ENCODE measurements around the gene SHOX.
"Not testable (repeated sequence)": the region's sequence is repeated elsewhere in the genome, so short reads cannot be mapped to it uniquely, and the experiment has no call there.

The SHOX gene

DNA sequence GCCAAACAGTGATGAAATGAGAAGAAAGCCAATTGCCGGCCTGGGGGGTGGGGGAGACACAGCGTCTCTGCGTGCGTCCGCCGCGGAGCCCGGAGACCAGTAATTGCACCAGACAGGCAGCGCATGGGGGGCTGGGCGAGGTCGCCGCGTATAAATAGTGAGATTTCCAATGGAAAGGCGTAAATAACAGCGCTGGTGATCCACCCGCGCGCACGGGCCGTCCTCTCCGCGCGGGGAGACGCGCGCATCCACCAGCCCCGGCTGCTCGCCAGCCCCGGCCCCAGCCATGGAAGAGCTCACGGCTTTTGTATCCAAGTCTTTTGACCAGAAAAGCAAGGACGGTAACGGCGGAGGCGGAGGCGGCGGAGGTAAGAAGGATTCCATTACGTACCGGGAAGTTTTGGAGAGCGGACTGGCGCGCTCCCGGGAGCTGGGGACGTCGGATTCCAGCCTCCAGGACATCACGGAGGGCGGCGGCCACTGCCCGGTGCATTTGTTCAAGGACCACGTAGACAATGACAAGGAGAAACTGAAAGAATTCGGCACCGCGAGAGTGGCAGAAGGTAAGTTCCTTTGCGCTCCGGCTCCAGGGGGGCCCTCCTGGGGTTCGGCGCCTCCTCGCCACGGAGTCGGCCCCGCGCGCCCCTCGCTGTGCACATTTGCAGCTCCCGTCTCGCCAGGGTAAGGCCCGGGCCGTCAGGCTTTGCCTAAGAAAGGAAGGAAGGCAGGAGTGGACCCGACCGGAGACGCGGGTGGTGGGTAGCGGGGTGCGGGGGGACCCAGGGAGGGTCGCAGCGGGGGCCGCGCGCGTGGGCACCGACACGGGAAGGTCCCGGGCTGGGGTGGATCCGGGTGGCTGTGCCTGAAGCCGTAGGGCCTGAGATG is at the start of gene SHOX:
Gene SHOX, plus strand, starts transcription at position 180 of the 885 bp plus-strand sequence. Its CDS starts 107 bp downstream, at position 287.
- DNase-seq (no peak), ATAC-seq (no peak)

DNA sequence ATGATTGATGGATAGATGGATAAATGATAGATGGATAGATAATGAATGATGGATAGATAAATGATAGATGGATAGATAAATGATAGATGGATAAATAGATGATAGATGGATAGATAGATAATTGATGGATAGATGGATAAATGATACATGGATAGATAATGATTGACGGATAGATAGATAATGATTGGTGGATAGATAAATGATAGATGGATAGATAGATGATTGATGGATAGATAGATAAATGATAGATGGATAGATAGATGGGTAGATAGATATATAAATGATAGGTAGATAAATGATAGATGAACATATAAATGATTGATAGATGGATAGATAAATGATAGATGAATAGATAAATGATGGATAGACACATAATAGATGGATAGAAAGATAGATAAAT is 49.5 kb upstream of the SHOX start:
- no peak for ATAC-seq
- no peak for DNase-seq

DNA sequence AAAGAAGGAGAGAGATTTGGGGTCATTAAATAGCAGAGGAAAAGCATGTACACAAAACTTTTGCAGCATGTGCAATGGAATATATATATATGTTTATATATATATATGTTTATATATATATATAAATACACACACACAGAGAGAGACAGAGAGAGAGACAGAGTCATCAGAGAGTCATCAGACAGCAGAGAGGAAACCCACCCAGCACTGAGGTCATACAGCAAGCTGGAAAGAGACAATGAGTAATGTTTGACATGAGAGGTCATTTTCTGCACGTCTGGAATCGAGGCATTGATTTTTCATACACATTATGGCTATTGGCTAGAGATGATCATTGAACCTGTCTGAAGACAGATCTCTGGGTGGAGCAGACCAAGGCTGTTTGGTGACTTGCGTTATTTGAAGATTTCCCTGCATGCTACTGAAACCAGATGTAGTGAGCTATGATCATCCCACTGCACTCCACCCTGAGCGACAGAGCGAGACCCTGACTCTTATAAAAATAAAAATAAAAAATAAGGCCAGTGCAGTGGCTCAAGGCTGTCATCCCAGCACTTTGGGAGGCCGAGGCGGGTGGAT is 48.8 kb upstream of the SHOX start:
- ATAC-seq = no peak

DNA sequence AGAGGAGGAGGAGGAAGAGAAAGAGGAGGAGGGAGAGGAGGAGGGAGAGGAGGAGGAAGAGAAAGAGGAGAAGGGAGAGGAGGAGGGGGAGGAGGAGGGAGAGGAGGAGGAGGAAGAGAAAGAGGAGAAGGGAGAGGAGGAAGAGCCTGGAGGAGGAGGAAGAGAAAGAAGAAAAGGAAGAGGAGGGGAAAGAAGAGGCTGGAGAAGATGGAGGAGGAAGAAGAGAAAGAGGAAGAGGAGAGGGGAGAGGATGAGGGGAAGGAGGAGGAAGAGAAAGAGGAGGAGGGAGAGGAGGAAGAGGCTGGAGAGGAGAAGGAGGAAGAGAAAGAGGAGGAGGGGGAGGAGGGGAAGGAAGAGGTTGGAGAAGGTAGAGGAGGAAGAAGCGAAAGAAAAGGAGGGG is 46.0 kb upstream of the SHOX start:
- no peak for DNase-seq
- ATAC-seq = no peak

More for the DNA sequence above, 48.8 kb upstream of the SHOX start:
- DNase-seq = no peak

DNA sequence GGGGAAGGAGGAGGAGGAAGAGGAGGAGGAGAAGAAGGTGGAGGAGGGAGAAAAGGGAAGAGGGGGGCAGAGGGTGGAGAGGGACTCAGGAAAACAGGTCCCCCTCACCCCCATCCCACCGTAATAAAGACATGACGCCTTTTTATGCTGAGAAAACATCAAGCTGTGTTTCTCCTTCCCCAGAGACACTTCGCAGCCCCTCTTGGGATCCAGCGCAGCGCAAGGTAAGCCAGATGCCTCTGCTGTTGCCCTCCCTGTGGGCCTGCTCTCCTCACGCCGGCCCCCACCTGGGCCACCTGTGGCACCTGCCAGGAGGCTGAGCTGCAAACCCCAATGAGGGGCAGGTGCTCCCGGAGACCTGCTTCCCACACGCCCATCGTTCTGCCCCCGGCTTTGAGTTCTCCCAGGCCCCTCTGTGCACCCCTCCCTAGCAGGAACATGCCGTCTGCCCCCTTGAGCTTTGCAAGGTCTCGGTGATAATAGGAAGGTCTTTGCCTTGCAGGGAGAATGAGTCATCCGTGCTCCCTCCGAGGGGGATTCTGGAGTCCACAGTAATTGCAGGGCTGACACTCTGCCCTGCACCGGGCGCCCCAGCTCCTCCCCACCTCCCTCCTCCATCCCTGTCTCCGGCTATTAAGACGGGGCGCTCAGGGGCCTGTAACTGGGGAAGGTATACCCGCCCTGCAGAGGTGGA is 45.3 kb upstream of the SHOX start:
- DNase-seq (no peak), ATAC-seq (no peak)

DNA sequence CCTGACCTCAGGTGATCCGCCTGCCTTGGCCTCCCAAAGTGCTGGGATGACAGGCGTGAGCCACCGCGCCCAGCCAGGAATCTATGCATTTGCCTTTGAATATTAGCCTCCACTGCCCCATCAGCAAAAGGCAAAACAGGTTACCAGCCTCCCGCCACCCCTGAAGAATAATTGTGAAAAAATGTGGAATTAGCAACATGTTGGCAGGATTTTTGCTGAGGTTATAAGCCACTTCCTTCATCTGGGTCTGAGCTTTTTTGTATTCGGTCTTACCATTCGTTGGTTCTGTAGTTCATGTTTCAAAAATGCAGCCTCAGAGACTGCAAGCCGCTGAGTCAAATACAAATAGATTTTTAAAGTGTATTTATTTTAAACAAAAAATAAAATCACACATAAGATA is 44.2 kb upstream of the SHOX start:
- ATAC-seq = no peak
- no peak for DNase-seq

DNA sequence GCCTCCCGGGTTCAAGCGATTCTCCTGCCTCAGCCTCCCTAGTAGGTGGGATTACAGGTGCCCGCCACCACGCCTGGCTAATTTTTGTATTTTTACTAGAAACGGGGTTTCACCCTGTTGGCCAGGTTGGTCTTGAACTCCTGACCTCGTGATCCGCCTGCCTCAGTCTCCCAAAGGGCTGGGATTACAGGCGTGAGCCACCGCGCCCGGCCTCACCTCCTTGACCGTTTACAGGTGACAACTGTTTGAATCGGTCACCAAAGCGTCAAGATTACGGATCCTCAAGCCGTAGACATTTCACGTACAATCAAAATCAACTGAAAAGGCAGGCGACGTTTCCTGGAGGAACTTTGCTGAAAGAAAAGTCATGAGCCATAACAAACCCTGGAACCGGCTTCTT is 41.3 kb upstream of the SHOX start:
- ATAC-seq, DNase-seq: not testable (repeated sequence)

DNA sequence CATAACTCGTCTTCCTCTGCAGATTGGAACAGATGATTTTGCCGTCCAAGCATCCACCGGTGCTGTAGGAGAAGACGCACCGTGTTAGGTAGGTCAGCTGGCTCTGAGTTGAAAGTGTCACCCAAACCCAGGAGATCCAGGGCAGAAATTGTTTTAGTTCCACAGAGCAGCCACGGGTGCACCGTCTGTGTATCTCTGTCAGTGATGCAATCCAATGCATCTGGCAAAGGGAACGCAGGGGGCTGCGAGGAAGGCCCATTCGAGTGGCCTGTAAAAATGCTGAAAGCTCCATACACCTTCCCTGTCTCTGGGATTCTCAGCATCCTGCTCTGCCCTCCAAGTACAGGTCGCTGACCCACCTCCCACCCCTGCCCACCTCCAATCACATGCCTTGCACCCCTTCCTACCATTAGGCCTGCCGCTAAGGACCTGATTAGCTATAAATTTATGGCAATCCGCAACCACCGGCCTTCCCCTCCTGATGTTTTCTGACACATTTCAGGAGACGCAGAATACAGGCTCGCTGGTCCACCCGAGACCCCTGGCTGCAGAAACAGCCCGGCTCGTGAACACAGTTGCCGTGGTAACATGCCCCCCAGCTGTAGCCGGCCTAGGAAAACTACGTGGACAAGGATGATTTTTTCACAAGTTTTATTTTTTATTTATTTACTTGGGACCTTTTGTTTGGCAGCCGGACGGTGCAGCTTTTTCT is 39.7 kb upstream of the SHOX start:
- DNase-seq (no peak), ATAC-seq (no peak)

DNA sequence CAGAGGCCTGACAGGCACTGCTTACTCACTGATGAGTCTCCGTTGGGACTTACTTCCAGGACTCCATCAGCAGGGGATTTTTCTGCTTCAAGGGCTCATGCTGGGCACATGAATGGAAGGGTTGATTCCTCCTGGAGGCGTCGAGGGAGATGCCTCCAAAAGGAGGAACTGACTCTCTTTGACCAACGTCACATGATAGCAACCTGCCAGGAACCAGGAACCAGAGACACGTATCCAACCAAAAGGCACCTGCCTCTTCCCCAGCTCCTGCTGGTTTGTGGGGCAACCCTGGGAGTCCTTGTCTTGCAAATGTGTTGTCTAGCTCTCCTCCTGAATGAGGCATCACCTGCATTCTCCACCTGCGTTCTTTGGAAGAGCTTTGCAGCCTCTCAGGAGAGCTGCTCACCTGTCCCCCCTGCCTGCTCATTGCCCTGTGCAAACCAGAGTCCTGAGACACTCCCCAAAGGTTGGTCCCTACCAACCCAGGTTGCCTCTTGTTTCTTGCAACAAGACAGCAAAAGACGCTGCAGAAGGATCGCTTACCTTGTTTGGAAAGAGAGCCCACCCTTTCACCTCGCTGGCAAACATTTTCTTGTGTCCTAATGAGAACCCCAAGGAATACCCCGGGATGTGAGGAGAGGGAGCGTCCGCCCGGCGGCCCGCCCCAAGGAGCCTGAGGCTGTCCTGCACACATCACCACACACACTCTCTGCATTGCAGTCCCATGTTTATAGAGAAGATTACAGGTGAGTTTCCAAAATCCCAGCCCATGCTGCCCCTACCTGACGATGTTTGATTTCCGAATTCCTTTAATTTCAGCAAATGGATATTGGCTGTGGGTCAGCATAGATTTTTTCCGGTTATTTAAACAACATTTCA is 30.5 kb upstream of the SHOX start:
- ATAC-seq = no peak
- DNase-seq = no peak

DNA sequence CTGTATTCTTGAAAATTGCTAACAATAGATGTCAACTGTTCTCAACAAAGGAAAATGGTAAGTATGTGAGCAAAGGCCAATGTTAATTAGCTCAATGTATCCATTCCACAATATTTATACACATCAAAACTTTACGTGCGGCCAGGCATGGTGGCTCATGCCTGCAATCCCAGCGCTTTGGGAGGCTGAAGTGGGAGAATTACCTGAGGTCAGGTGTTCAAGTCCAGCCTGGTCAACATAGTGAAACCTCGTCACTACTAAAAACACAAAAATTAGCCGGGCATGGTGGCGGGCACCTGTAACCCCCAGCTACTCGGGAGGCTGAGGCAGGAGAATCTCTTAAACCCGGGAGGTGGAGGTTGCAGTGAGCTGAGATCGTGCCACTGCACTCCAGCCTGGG is 27.6 kb upstream of the SHOX start:
- not testable (repeated sequence) for DNase-seq, ATAC-seq

DNA sequence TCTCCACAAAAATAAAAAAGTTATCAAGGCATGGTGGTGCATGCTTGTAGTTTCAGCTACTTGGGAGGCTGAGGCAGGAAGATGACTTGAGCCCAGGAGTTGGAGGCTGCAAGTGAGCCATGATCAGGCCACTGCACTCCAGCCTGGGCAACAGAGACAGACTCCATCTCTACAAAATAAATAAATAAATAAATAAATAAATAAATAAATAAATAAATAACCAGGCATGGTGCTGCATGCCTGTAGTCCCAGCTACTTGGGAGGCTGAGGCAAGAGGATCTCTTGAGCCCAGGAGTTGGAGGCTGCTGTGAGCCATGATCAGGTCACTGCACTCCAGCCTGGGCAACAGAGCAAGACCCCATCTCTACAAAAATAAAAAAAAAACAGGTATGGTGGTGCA is 26.0 kb upstream of the SHOX start:
- not testable (repeated sequence) for DNase-seq, ATAC-seq

DNA sequence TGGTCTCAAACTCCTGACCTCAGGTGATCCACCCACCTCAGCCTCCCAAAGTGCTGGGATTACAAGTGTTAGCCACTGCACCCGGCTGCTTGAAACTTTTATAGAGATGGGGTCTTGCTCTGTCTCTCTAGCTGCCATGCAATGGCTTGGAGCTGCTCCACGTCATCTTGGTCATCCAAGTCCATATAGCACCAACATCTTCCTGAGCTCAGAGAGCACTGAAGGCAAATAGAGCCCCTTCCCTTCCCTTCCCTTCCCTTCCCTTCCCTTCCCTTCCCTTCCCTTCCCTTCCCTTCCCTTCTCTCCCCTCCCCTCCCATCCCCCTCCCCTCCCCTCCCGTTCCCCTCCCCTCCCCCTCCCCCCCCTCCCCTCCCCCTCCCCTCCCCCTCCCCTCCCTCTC is 22.5 kb upstream of the SHOX start:
- DNase-seq, ATAC-seq: not testable (repeated sequence)

DNA sequence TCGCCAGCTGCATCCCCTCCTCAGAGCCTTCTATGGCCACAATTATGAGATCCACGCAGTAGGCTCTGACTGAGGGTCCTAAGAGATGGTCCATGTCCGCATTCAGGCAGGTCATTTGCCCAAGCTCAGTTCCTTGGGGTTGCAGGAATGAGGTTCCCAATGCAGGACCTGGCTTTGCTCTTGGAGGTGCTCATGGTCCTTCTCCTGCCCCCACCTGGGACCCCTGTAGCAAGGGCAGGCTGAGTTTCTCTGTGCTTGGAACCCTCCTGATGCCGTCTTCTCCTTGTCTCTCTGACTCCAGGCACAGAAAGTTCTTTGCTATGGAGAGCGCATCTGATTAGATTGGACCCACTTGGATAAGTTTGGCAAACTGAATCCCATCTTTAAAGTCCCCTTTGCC is 16.5 kb upstream of the SHOX start:
- ATAC-seq (no peak), DNase-seq (no peak)

DNA sequence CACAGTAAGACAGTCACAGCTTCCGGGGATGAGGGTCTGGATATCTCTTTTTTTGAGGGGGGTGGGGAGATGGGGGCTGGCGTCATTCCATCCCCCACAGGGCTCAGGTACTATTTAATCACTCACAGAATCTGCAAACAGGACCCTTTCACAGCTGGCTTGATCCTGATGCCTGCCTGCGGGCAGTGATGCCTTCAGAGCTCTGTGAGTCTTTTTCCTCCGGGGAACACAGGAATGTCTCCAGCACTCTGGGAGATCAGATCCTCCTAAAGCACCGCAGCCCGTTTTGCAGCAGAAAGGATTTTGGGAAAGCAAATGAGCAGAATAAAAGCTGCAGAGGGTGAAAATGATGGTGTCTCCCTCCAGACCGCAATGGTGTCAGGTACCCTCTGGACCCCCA is 13.2 kb upstream of the SHOX start:
- no peak for ATAC-seq

DNA sequence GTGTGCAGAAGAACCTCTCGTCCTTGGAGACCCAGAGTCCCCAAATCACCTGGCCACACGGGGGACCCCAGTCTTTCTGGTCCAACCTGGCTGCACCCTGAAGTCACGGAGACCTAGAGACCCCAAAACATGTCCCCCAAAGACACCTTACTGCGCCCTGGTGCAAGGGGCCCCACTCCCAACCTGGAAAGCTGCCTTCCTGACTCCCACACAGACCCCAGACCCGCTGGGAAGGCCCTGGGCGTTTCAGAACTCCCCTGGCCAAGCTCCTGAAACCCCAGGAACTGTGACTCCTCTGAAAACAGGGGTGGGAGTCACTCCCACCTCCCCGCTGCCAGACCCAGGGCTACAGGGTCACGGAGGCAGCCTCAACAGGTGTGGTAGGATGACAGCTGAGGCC is 12.7 kb upstream of the SHOX start:
- ATAC-seq (no peak), DNase-seq (no peak)

More for the DNA sequence above, 13.2 kb upstream of the SHOX start:
- no peak for DNase-seq

DNA sequence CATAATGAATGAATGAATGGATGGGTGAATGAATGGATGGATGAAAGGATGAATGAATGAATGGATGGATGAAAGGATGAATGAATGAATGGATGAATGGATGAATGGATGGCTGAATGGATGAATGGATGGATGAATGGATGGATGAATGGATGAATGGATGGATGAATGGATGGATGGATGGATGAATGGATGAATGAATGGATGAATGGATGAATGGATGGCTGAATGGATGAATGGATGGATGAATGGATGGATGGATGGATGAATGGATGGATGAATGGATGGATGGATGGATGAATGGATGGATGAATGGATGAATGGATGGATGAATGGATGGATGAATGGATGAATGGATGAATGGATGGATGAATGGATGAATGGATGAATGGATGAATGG is 12.3 kb upstream of the SHOX start:
- not testable (repeated sequence) for ATAC-seq, DNase-seq

DNA sequence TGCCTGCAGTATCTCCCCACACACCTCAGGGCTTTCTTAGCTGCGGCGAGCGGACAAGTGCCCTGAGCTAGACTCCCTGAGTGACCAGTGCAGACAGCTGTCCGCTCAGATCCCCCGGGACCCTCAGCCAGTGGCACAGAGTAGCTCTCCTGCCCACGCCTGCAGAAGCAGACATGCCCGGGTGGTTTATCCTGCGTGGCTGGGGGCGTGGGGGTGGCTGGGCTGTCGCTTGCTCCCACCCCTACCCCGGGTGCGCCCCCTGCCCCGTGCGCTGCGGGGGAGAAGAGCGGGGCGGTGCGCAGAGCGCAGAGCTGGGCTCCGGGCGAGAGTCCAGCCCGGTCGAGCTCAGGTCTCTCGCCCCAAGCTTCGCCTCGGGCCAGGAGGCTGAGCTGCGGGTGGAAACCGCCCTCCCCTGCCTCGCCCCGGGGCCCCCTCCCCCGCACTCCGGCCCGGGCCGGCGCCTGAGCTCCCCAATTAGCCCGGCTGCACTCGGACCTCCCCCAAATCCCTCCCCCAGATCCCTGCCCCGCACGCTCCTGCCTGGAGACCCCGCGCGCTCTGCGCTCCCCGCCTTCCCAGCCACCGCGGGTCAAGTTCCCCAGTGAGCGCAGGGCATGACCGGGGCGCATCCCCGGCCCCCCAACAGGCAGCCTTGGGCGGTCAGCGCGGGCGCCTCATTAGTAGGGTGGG is 11.7 kb upstream of the SHOX start:
- no peak for ATAC-seq
- no peak for DNase-seq

DNA sequence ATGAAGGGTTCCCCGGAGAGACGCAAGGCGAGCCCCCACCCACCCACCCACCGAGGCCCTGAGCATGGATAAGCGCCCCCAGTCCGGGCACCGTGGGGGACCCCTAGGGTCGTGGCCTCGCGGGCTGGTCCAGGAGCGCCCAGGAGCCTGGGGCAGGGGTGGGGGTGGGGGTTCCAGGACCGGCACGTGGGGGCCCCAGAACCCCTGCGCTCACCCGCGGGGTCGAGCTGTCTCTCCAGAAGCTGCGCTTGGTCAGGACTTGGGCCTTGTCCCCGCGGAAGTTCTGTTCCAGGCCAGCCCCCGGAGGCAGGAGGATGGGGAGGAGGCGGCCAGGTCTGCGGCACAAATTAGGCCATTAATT is 11.2 kb upstream of the SHOX start:
- no peak for DNase-seq
- ATAC-seq = no peak

DNA sequence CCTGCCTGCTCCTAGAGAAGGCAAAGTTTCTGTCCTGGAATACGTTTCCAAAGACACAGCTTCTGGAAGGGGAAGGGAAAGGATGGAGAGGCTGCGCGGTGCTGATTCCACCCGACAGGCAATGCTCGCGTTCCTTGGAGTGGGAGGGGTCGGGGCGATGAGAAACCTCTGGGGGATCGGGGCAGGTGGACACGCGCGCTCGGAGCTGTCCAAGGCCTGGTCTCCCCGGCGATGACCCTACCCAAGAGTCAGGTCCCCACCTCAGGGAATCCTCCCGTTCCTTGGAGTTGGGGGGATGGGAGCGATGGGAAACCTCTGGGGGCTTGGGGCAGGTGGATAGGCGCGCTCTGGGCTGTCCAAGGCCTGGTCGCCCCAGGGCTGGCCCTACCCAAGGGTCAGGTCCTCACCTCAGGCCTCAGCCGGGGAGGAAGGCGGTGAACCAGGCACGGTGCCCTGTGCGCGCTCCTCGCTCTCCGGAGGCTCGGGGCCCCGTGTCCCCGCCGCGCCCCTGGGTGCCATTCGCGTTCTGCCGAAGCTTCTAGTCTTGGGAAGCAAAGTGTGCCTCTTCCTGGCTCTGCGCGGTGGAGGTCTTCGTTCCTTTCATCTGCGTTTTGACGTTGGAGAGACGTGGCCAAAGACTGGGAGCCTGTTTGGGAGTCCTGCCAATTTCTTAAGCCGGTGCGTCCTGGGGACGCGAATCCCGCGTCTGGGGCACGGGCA is 10.6 kb upstream of the SHOX start:
- no peak for DNase-seq
- no peak for ATAC-seq

Data from stimulated activated naive CD8-positive, alpha-beta T cell treated with anti-CD3 and anti-CD28 coated beads, Interleukin-15, Interleukin-2, amounts not matched to agents 100 U/mL and 50 U/mL, for 24 hours (primary cell).